K562 (cell line): Measurements from ENCODE around the gene CTIF. TPM values are rescaled to one million over a fixed set of nuclear protein-coding genes. Genes with fewer than 3 reads are reported as not detected.
A peak's percentile ranks its signal among the peaks of the same experiment; 100 is the strongest.

Source experiments
- ARHGAP35 ChIP-seq: fragments of 450-650 bp; IDR thresholded peaks from 2 replicates; pipeline ENCODE4 v1.6.1; 2018; ENCODE audit not compliant: partially characterized antibody
- CBFA2T3 ChIP-seq: fragments of 450-650 bp; IDR thresholded peaks from 2 replicates; pipeline ENCODE4 v1.6.1; 2017
- CCNT2 ChIP-seq: IDR thresholded peaks from 2 replicates; pipeline ENCODE4 v1.6.1; 2011; ENCODE audit warnings: borderline replicate concordance, low read depth, mild to moderate bottlenecking, moderate library complexity, mixed read lengths, low read length; ENCODE audit not compliant: insufficient read length; ENCODE audit errors: extremely low read depth
- GATA2 ChIP-seq: sonication (generic); formaldehyde crosslinking; IDR thresholded peaks from 2 replicates; pipeline ENCODE4 v1.4.0; 2020; ENCODE audit warnings: mild to moderate bottlenecking, missing genetic modification reagents
- HDAC2 ChIP-seq: fragments of 450-650 bp; IDR thresholded peaks from 2 replicates; pipeline ENCODE4 v1.6.1; 2016; ENCODE audit warnings: mild to moderate bottlenecking
- HMG20B ChIP-seq: fragments of 250-450 bp; sonication (Bioruptor Pico); IDR thresholded peaks from 2 replicates; pipeline ENCODE4 v1.5.0; 2021; ENCODE audit warnings: mild to moderate bottlenecking
- HSF4 ChIP-seq: fragments of 250-450 bp; sonication (Bioruptor Pico); IDR thresholded peaks from 2 replicates; pipeline ENCODE4 v2.1.2; 2022; ENCODE audit warnings: mild to moderate bottlenecking, moderate library complexity, borderline replicate concordance
- MAFF ChIP-seq: IDR thresholded peaks from 2 replicates; pipeline ENCODE4 v1.6.1; 2012; ENCODE audit warnings: low read length, improper control_type of control experiment
- MAX ChIP-seq: sonication (generic); formaldehyde crosslinking; IDR thresholded peaks from 2 replicates; pipeline ENCODE4 v1.9.0; 2022; ENCODE audit warnings: mild to moderate bottlenecking, missing genetic modification reagents
- NFATC3 ChIP-seq: fragments of 450-650 bp; IDR thresholded peaks from 2 replicates; pipeline ENCODE4 v1.6.1; 2017; ENCODE audit warnings: mild to moderate bottlenecking
- NR0B1 ChIP-seq: fragments of 450-650 bp; IDR thresholded peaks from one replicate; pipeline ENCODE4 v1.6.1; 2018; ENCODE audit warnings: mild to moderate bottlenecking, moderate library complexity; ENCODE audit not compliant: partially characterized antibody
- POLR3G ChIP-seq: IDR thresholded peaks from 2 replicates; pipeline ENCODE4 v1.6.1; 2011; ENCODE audit not compliant: insufficient read length, insufficient replicate concordance; ENCODE audit errors: extremely low read depth
- PTRF ChIP-seq: fragments of 450-650 bp; IDR thresholded peaks from 2 replicates; pipeline ENCODE4 v1.6.1; 2016; ENCODE audit warnings: mild to moderate bottlenecking, missing genetic modification characterization, missing compliant biosample characterization
- RFX5 ChIP-seq: IDR thresholded peaks from 2 replicates; pipeline ENCODE4 v1.6.1; 2011; ENCODE audit warnings: low read depth, mild to moderate bottlenecking, improper control_type of control experiment, low read length
- RNF2 ChIP-seq: sonication (generic); IDR thresholded peaks from 2 replicates; pipeline ENCODE4 v1.6.1; 2016
- SMAD2 ChIP-seq: fragments of 150-350 bp; IDR thresholded peaks from 2 replicates; pipeline ENCODE4 v1.6.1; 2014; ENCODE audit warnings: low read depth, mild to moderate bottlenecking, low read length
- STAT5A ChIP-seq: IDR thresholded peaks from 2 replicates; pipeline ENCODE4 v1.6.1; 2012; ENCODE audit warnings: low read length, inconsistent platforms, borderline replicate concordance
- TOE1 ChIP-seq, 2 experiments: fragments of 450-650 bp in 1 of 2; sonication (generic) in 1 of 2; formaldehyde crosslinking in 1 of 2; IDR thresholded peaks; 2 replicates each; pipeline versions ENCODE4 v1.7.1 to v1.8.0; 2016 to 2022; ENCODE audit warnings: borderline replicate concordance in 2 of 2, mild to moderate bottlenecking in 2 of 2, antibody characterized with exemption in 1 of 2, inconsistent platforms in 1 of 2, low read depth in 1 of 2, missing genetic modification reagents in 1 of 2, moderate library complexity in 1 of 2
- ZFP36 ChIP-seq: fragments of 150-350 bp; IDR thresholded peaks from 2 replicates; pipeline ENCODE4 v1.6.1; 2018; ENCODE audit warnings: low read length, low read depth; ENCODE audit not compliant: partially characterized antibody
- ZKSCAN8 ChIP-seq: fragments of 200-800 bp; sonication (Bioruptor generic); IDR thresholded peaks from 2 replicates; pipeline ENCODE4 v1.6.1; 2016; ENCODE audit warnings: missing genetic modification characterization, missing compliant biosample characterization
- ZNF311 ChIP-seq: fragments of 250-450 bp; sonication (Bioruptor Pico); IDR thresholded peaks from 2 replicates; pipeline ENCODE4 v1.4.0; 2020; ENCODE audit warnings: mild to moderate bottlenecking, moderate library complexity
- ZNF395 ChIP-seq: fragments of 200-800 bp; sonication (Bioruptor generic); IDR thresholded peaks from 2 replicates; pipeline ENCODE4 v1.6.1; 2017; ENCODE audit warnings: missing genetic modification characterization, missing compliant biosample characterization
- polyA plus RNA-seq, 8 experiments: library from polyadenylated mRNA; depleted of rRNA in 4 of 8; stranded (reverse) in 5 of 8; unstranded in 3 of 8; fragments of >200 nt; fragmentation: Nextera tagmentation in 2 of 8; fragmentation: Illumina TruSeq in 1 of 8; extraction: Ambion mirVana in 2 of 8; extraction: Trizol in 1 of 8; gene quantifications; 2 replicates each; pipeline versions ENCODE4 v1.2.1 to v1.2.3, GENCODE V29; 2011 to 2014; ENCODE audit warnings: inconsistent platforms in 1 of 8, missing spikeins in 1 of 8
- total RNA-seq, 7 experiments: library from RNA; depleted of rRNA in 6 of 7; stranded (reverse); fragments of >200 nt in 6 of 7; fragmentation: Illumina TruSeq in 2 of 7; extraction: Trizol in 2 of 7; gene quantifications; 2 replicates each; pipeline versions ENCODE4 v1.2.1 to v1.2.3, GENCODE V29; 2011 to 2021; ENCODE audit warnings: low replicate concordance in 1 of 7
- TF ChIP-seq, protein P1 (sequence below), 2 experiments: IDR thresholded peaks in 1 of 2; conservative IDR thresholded peaks in 1 of 2; 2 replicates each; pipeline ENCODE4 v1.6.1; 2016; ENCODE audit warnings: low read depth in 2 of 2, mild to moderate bottlenecking in 1 of 2, missing compliant biosample characterization in 1 of 2, missing genetic modification characterization in 1 of 2, moderate library complexity in 1 of 2

CTIF gene
- total and polyA plus RNA-seq, 9 of the 15 experiments (the other 6 are each of a cell fraction or from before 2014, with no cell fraction given), result 0.17 to 11.5 (median 2.2) TPM

DNA sequence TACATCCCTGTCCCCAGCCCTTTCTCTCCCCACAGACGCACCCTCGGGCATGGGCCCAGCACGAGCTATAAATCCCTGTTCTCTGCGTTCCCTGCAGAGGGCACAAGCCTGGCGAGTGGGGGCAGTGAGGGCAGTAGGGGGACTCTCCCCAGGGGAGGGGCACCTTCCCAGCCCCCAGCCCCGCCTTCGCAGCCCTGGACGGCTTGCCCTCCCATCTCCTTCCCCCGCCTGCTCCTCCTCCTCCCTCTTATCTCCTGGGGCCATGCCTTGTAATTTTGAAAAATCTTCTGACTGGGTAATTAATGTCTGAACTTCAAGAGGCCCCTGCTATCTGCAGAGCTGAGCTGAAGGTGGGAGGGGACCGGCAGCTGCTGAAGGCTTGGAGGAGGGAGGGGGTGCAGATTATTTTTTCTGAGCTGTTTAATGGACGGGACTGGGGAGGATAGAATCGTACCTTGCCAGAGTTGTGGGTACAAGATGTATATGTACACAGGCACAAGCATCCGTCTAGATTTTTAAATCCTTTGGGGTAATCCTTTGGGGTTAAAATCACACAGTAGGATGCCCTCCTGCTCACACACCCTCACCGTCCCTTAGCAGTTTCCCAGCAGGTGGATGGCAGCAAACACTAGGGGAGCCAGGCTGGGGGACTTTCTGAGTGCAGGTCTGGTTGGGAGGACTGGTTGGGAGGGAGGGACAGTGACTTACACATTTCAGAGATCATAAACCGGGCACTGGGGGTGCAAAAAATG, 290.0 kb downstream of the CTIF start (continued):
- TF ChIP-seq, protein P1, sequence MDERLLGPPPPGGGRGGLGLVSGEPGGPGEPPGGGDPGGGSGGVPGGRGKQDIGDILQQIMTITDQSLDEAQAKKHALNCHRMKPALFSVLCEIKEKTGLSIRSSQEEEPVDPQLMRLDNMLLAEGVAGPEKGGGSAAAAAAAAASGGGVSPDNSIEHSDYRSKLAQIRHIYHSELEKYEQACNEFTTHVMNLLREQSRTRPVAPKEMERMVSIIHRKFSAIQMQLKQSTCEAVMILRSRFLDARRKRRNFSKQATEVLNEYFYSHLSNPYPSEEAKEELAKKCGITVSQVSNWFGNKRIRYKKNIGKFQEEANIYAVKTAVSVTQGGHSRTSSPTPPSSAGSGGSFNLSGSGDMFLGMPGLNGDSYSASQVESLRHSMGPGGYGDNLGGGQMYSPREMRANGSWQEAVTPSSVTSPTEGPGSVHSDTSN (CRISPR knock-in tag; IDR thresholded peaks at IDR 0.05; ENCODE audit: low read depth), result no peak
- TF ChIP-seq, protein P1 (tag; conservative IDR thresholded peaks at IDR 0.05; ENCODE audit: low read depth), result peak; percentile 94
- no peak for TF ChIP-seq NFATC3
- TF ChIP-seq ZFP36, result no peak
- TF ChIP-seq RNF2, result peak; percentile 78; the same call in 1 of the 2 replicates
- no peak for TF ChIP-seq ZNF311 (CRISPR knock-in tag)
- no peak for TF ChIP-seq ZNF395 (CRISPR knock-in tag)
- TF ChIP-seq RFX5, result no peak
- peak; percentile 66 for TF ChIP-seq STAT5A
- no peak for TF ChIP-seq TOE1 (IDR thresholded peaks at IDR 0.05; ENCODE audit: borderline replicate concordance)
- TF ChIP-seq TOE1 (CRISPR knock-in tag; IDR thresholded peaks at IDR 0.05; ENCODE audit: borderline replicate concordance, low read depth), result no peak
- no peak for TF ChIP-seq MAX
- no peak for TF ChIP-seq PTRF
- no peak for TF ChIP-seq HMG20B (CRISPR knock-in tag)
- no peak for TF ChIP-seq GATA2 (CRISPR knock-in tag)
- TF ChIP-seq CBFA2T3, result peak; percentile 96
- peak; percentile 82 for TF ChIP-seq CCNT2
- TF ChIP-seq SMAD2, result no peak
- TF ChIP-seq HDAC2, result peak; percentile 74; the same call in 1 of the 2 replicates
- TF ChIP-seq ARHGAP35, result no peak
- no peak for TF ChIP-seq NR0B1
- TF ChIP-seq POLR3G, result no peak
- TF ChIP-seq MAFF, result no peak
- TF ChIP-seq ZKSCAN8, result no peak
- no peak for TF ChIP-seq HSF4 (CRISPR knock-in tag)
